ENCODE data around the gene IGFN1.

Gene IGFN1

DNA sequence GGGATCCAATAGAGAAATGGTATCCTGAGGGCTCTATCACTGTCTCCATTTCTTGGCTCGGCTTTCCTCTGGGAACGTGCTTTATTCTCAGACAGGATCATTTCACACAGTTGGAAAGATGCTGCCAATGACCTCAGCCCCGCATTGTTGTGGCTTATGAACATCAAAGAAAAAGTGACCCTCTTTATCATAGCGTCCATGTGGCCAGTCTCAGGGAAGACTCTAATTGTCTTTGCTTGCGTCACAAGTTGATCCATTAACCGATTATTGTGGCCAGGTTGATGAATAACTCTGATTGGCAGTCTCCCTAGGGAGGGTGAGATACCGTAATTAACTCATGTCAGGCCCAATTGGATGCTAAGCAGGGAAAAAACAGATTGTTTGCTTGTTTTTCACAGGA lies 26.0 kb upstream of the IGFN1 start:
- DNase-seq: no peak

- DNase-seq: no peak
Measured at GRCh38 chr1:201167041-201167991, 23.3 kb upstream of the IGFN1 start.

- DNase-seq: no peak
Measured at GRCh38 chr1:201169203-201169602, 21.4 kb upstream of the IGFN1 start.

DNA sequence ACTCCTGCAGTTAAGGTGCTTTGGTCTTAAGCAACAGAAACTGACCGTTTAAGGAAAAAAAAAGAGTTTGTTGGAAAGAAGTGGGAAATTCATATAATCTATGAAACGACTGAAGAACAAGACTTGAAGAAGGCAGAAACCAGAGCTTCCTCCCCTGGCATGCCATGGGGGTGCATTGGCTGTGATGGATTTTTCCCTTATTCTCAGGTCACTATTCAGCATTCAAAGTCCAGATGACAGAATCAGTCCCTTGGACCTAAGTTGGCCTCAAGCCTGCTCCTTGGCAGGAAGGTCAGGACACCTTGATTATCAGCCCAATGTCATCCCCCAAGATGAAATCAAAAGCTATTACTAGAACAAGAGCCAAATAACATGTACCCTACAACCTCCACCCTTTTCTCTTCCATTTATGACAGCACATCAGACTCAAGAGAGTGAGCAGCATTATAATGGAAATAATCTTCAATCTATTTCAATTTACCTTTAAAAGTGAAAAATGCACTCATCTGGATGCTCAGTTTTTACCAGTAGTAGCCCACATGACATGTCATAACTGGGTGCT lies 20.6 kb upstream of the IGFN1 start:
- no peak for DNase-seq

GRCh38 chr1:201170533-201171062 lies 20.0 kb upstream of the IGFN1 start:
- DNase-seq: peak; percentile 80

GRCh38 chr1:201171063-201172036 lies 19.3 kb upstream of the IGFN1 start:
- peak; percentile 44 for DNase-seq

GRCh38 chr1:201172326-201172725 lies 18.3 kb upstream of the IGFN1 start:
- no peak for DNase-seq

GRCh38 chr1:201172999-201173610 lies 17.5 kb upstream of the IGFN1 start:
- DNase-seq: no peak

- DNase-seq: no peak
Measured at GRCh38 chr1:201173736-201174135, 16.9 kb upstream of the IGFN1 start.

DNA sequence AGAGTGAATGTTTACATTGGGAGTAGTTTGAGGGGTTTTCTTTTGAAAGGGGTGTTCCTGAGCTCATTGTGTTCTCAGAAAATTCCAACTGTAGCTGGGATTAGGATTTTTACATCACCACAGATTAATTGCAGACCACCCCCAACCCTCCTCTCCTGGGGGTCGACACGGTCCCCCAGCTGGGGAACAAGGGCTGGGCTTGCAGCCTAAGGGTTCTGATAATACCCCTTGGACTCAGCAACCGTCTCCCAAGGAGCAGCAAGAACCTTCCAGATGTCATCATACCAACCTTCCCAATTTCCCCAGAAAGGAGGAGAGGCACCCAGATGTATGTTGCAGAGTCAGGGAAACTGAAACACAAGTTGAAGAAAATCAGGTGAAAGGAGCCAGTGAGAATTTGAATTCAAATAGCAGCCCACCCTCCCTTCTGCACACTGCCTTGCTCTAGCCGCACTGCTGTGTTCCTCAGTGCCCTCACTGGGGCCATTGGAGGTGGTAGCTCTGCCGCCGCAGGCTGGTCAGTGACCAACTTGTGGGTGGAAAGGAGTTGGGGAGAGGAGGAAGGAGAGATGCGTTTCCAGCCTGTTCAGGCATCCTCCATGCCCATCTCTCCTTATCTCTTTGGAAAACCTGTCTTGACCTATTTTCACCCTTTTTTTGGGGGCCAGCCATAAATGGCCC lies 14.7 kb upstream of the IGFN1 start:
- DNase-seq: no peak

DNA sequence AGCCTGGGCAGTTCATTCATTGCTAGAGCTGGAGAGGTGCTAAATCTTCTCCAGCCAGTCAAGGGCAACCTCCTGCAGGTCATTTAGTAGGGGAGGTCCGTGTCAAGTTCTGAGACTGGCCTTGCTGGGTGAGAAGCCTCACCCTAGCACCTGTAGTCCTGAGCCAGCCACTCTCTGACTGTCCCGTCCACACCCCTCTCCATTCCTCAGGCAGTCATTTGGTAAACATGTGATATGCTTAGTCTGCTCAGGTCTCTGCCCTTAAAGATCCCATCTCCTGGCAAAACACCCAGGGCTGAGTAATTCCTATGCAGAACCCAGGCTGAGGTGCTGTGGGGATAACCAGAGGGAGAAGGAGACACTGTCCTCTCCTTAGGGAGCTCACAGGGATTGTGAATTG lies 13.7 kb upstream of the IGFN1 start:
- no peak for DNase-seq

DNA sequence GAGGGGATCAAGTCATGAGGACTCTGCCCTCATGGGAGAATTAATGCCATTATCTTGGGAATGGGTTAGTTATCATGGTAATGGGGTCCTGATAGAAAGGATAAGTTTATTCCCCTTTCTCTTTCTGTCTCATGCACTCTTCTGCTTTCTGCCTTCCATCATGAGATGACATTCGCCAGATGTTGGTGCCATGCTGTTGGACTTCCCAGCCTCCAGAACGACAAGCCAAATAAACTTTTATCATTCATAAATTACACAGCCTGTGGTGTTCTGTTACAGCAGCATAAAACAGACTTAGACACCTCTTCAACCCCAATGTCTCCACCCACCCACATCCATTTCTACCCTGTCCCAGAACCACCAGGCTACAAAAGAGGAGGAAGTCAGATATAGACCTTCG lies 11.9 kb upstream of the IGFN1 start:
- no peak for DNase-seq

DNA sequence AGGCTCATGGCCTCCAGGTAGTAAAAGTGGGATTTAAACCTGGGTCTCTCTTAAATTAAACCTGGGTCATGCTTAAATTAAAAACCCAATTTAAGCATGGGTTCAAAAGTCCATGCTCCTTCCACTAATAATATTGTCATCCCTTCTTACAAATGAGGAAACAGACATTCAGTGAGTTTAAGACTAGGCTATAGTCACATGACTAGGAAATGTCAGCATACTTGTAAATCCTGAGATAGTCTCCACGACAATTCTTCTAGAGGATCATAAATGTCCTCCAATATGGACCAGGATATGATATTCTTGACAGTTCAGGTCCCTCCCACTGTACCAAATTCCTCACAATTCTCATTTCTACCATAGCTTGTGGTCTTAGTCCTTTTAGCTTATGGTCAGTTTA lies 10.5 kb upstream of the IGFN1 start:
- DNase-seq: no peak

- DNase-seq: no peak
Measured at GRCh38 chr1:201180901-201181300, 9.7 kb upstream of the IGFN1 start.

DNA sequence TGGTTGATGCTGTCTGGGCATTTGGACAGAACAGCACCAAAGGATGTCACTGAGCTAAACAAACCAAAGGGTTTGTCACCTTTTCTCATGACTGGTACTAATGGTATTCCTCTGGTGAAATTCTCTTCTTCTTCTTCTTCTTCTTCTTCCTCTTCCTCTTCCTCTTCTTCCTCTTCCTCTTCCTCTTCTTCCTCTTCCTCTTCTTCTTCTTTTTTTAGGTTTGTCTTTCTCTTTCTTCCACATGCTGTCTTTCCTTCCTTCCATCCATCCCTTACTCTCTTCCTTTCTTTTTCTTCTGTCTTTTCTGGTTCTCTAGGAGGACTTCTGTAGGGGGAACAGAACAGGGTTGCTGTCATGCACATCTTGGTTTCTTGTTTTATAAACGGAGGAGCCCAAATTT lies 9.3 kb upstream of the IGFN1 start:
- DNase-seq: no peak

GRCh38 chr1:201181726-201182125 lies 8.9 kb upstream of the IGFN1 start:
- DNase-seq: no peak

GRCh38 chr1:201183209-201183608 lies 7.4 kb upstream of the IGFN1 start:
- no peak for DNase-seq

- no peak for DNase-seq
Measured at GRCh38 chr1:201183753-201184152, 6.9 kb upstream of the IGFN1 start.

- no peak for DNase-seq
Measured at GRCh38 chr1:201184307-201185122, 6.1 kb upstream of the IGFN1 start.

DNA sequence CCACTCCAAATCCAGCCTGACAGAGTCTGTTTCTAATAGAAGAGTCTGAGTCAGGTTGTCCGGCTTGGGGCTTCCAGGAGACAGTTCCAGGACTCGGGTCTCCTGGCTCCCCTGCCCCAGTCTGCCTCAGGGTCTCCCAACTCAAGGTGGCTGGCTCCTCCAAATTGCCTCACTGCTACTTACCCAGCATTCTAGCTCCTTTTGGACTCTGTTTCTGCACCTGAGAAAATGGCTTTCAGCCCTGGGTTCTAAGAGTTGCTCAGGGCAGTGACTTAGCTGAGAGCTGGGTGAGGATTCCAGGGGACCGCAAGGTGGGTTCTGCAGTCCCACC lies 5.5 kb upstream of the IGFN1 start:
- no peak for DNase-seq

DNA sequence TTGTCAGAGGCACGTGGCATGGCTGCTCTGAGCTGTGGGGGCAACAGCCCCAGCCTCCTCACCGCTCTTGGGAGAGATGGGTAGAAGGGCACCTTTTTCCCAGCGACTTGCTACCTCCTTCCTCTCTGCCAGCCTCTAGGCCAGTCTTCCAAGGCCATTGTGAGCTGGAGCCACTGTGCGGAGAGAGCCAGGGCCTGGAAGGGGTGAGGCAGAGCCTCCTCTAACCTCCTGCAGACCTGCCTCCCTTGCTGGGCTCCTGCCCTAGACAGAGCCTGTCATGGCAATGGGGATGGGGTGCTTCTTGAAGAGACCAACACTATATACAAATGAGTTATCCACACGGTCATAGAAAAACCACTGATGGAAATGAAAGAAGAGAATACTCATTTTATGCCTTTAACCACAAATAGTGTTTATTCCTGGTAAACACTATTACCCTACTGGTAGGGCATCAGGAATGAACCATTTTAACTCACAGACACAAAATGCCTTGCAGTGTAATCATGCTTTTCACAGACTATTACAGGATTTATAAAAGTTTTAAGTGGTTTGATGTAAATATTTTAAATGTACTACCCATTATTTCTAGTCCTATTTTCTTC lies 5.0 kb upstream of the IGFN1 start:
- DNase-seq: no peak
